ENCODE measurements around the gene LRBA. TPM values are rescaled to one million over a fixed set of nuclear protein-coding genes. Genes with fewer than 3 reads are reported as not detected.

Gene LRBA
- total RNA-seq, 1 experiment from 2014 or later: 69.1 TPM

DNA sequence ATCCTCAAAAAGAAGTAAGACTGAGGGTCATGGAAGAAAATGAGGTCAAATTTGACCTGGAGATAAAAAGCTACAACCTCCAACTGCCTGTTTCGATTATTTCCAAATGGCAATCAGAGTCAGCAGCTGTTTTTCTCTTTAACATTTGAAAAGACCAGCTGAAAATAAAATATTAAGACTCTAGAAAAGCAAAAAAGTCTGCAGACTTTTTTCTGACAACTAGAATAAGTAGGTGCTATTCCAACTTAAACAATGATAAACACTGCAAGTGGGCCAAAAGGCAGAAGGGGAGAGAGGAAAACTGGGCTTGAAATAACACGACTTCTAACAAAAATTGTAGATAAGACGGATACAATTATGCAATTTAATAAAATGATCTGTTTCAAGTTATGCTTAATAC is 110.4 kb downstream of the LRBA start:
- CTCF ChIA-PET: no interaction called here
- H3K9me3 Mint-ChIP-seq: no peaks in the 10 kb centered on the region
- DNase-seq (ENCODE audit: low spot score) (no peak), ATAC-seq (no peak)
- H3K27ac Mint-ChIP-seq: no peak overlapping the region
- POLR2A ChIA-PET: no interaction called here
- no peak for TF ChIP-seq IRF2 (CRISPR knock-in tag; IDR thresholded peaks at IDR 0.05; ENCODE audit: borderline replicate concordance, low read depth)
- TF ChIP-seq, protein P1, sequence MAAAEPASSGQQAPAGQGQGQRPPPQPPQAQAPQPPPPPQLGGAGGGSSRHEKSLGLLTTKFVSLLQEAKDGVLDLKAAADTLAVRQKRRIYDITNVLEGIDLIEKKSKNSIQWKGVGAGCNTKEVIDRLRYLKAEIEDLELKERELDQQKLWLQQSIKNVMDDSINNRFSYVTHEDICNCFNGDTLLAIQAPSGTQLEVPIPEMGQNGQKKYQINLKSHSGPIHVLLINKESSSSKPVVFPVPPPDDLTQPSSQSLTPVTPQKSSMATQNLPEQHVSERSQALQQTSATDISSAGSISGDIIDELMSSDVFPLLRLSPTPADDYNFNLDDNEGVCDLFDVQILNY (CRISPR knock-in tag; IDR thresholded peaks at IDR 0.05): no peak
- TF ChIP-seq ZNF219 (CRISPR knock-in tag; IDR thresholded peaks at IDR 0.05; ENCODE audit: borderline replicate concordance): no peak
- TF ChIP-seq, protein P2, sequence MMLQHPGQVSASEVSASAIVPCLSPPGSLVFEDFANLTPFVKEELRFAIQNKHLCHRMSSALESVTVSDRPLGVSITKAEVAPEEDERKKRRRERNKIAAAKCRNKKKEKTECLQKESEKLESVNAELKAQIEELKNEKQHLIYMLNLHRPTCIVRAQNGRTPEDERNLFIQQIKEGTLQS (CRISPR knock-in tag; conservative IDR thresholded peaks at IDR 0.05): no peak
- no peak for TF ChIP-seq SMAD4 (CRISPR knock-in tag; IDR thresholded peaks at IDR 0.05)
- no peak for TF ChIP-seq CBFB (CRISPR knock-in tag; IDR thresholded peaks at IDR 0.05; ENCODE audit: low read depth)
- TF ChIP-seq, protein P3, sequence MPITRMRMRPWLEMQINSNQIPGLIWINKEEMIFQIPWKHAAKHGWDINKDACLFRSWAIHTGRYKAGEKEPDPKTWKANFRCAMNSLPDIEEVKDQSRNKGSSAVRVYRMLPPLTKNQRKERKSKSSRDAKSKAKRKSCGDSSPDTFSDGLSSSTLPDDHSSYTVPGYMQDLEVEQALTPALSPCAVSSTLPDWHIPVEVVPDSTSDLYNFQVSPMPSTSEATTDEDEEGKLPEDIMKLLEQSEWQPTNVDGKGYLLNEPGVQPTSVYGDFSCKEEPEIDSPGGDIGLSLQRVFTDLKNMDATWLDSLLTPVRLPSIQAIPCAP (CRISPR knock-in tag; IDR thresholded peaks at IDR 0.05): no peak
- TF ChIP-seq, protein P4, sequence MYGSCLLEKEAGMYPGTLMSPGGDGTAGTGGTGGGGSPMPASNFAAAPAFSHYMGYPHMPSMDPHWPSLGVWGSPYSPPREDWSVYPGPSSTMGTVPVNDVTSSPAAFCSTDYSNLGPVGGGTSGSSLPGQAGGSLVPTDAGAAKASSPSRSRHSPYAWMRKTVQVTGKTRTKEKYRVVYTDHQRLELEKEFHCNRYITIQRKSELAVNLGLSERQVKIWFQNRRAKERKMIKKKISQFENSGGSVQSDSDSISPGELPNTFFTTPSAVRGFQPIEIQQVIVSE (CRISPR knock-in tag; IDR thresholded peaks at IDR 0.05; ENCODE audit: borderline replicate concordance): no peak
- TF ChIP-seq, protein P5, sequence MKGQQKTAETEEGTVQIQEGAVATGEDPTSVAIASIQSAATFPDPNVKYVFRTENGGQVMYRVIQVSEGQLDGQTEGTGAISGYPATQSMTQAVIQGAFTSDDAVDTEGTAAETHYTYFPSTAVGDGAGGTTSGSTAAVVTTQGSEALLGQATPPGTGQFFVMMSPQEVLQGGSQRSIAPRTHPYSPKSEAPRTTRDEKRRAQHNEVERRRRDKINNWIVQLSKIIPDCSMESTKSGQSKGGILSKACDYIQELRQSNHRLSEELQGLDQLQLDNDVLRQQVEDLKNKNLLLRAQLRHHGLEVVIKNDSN (CRISPR knock-in tag; IDR thresholded peaks at IDR 0.05): no peak
- no peak for TF ChIP-seq JUN (CRISPR knock-in tag; IDR thresholded peaks at IDR 0.05)
- TF ChIP-seq SP1 (CRISPR knock-in tag; conservative IDR thresholded peaks at IDR 0.05): no peak
- TF ChIP-seq TEAD1 (CRISPR knock-in tag; IDR thresholded peaks at IDR 0.05): no peak
- TF ChIP-seq CREM (CRISPR knock-in tag; IDR thresholded peaks at IDR 0.05): no peak
- H3K36me3 Mint-ChIP-seq: peaks cover 47% of the 10 kb centered on the region
- no peak overlapping the region for H3K4me3 Mint-ChIP-seq
- no peaks in the 10 kb centered on the region for H3K27me3 Mint-ChIP-seq (ENCODE audit: low read depth)
- peaks cover 6% of the 10 kb centered on the region for H3K4me1 Mint-ChIP-seq

DNA sequence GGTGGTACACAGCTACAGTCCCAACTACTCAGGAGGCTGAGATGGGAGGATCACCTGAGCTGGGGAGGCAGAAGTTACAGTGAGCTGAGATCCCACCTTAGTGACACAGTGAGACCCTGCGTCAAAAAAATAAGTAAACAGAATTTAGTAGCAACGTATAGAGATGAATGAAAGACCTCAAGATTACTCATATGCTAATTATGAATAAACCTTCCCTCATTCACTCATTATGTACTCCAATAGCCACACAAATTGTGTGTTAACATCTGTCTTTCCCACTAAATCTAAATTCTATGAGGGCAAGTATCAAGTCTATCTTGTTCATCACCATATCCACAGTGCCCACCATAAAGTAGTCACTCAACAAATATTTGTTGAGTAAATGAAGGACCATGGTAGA is 111.5 kb downstream of the LRBA start:
- no peak for DNase-seq (ENCODE audit: low spot score)
- ChIA-PET CTCF (no interaction called here), POLR2A (no interaction called here)
- no peak overlapping the region; the same call in 1 of the 2 replicates for H3K27ac Mint-ChIP-seq
- H3K9me3 Mint-ChIP-seq: no peaks in the 10 kb centered on the region
- TF ChIP-seq, protein P6, sequence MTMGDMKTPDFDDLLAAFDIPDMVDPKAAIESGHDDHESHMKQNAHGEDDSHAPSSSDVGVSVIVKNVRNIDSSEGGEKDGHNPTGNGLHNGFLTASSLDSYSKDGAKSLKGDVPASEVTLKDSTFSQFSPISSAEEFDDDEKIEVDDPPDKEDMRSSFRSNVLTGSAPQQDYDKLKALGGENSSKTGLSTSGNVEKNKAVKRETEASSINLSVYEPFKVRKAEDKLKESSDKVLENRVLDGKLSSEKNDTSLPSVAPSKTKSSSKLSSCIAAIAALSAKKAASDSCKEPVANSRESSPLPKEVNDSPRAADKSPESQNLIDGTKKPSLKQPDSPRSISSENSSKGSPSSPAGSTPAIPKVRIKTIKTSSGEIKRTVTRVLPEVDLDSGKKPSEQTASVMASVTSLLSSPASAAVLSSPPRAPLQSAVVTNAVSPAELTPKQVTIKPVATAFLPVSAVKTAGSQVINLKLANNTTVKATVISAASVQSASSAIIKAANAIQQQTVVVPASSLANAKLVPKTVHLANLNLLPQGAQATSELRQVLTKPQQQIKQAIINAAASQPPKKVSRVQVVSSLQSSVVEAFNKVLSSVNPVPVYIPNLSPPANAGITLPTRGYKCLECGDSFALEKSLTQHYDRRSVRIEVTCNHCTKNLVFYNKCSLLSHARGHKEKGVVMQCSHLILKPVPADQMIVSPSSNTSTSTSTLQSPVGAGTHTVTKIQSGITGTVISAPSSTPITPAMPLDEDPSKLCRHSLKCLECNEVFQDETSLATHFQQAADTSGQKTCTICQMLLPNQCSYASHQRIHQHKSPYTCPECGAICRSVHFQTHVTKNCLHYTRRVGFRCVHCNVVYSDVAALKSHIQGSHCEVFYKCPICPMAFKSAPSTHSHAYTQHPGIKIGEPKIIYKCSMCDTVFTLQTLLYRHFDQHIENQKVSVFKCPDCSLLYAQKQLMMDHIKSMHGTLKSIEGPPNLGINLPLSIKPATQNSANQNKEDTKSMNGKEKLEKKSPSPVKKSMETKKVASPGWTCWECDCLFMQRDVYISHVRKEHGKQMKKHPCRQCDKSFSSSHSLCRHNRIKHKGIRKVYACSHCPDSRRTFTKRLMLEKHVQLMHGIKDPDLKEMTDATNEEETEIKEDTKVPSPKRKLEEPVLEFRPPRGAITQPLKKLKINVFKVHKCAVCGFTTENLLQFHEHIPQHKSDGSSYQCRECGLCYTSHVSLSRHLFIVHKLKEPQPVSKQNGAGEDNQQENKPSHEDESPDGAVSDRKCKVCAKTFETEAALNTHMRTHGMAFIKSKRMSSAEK (CRISPR knock-in tag; IDR thresholded peaks at IDR 0.05; ENCODE audit: borderline replicate concordance): no peak
- TF ChIP-seq, protein P7, sequence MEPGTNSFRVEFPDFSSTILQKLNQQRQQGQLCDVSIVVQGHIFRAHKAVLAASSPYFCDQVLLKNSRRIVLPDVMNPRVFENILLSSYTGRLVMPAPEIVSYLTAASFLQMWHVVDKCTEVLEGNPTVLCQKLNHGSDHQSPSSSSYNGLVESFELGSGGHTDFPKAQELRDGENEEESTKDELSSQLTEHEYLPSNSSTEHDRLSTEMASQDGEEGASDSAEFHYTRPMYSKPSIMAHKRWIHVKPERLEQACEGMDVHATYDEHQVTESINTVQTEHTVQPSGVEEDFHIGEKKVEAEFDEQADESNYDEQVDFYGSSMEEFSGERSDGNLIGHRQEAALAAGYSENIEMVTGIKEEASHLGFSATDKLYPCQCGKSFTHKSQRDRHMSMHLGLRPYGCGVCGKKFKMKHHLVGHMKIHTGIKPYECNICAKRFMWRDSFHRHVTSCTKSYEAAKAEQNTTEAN (CRISPR knock-in tag; IDR thresholded peaks at IDR 0.05): no peak
- TF ChIP-seq NR3C1 (CRISPR knock-in tag; conservative IDR thresholded peaks at IDR 0.05; ENCODE audit: low read depth) (no peak), CBFB (CRISPR knock-in tag; IDR thresholded peaks at IDR 0.05; ENCODE audit: low read depth) (no peak), KAT7 (CRISPR knock-in tag; IDR thresholded peaks at IDR 0.05; ENCODE audit: borderline replicate concordance) (no peak)
- TF ChIP-seq, protein P8, sequence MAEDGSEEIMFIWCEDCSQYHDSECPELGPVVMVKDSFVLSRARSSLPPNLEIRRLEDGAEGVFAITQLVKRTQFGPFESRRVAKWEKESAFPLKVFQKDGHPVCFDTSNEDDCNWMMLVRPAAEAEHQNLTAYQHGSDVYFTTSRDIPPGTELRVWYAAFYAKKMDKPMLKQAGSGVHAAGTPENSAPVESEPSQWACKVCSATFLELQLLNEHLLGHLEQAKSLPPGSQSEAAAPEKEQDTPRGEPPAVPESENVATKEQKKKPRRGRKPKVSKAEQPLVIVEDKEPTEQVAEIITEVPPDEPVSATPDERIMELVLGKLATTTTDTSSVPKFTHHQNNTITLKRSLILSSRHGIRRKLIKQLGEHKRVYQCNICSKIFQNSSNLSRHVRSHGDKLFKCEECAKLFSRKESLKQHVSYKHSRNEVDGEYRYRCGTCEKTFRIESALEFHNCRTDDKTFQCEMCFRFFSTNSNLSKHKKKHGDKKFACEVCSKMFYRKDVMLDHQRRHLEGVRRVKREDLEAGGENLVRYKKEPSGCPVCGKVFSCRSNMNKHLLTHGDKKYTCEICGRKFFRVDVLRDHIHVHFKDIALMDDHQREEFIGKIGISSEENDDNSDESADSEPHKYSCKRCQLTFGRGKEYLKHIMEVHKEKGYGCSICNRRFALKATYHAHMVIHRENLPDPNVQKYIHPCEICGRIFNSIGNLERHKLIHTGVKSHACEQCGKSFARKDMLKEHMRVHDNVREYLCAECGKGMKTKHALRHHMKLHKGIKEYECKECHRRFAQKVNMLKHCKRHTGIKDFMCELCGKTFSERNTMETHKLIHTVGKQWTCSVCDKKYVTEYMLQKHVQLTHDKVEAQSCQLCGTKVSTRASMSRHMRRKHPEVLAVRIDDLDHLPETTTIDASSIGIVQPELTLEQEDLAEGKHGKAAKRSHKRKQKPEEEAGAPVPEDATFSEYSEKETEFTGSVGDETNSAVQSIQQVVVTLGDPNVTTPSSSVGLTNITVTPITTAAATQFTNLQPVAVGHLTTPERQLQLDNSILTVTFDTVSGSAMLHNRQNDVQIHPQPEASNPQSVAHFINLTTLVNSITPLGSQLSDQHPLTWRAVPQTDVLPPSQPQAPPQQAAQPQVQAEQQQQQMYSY (CRISPR knock-in tag; IDR thresholded peaks at IDR 0.05): no peak
- peaks cover 6% of the 10 kb centered on the region for H3K4me1 Mint-ChIP-seq
- no peak overlapping the region for H3K4me3 Mint-ChIP-seq
- H3K36me3 Mint-ChIP-seq: peaks cover 49% of the 10 kb centered on the region
- no peak for ATAC-seq
- H3K27me3 Mint-ChIP-seq (ENCODE audit: low read depth): no peaks in the 10 kb centered on the region
